Dermis blood vessel endothelial cell (primary cell): Measurements from ENCODE around the gene PPM1M. TPM values are rescaled to one million over a fixed set of nuclear protein-coding genes. Genes with fewer than 3 reads are reported as not detected.

Experiments used
- DNase-seq: peaks from one replicate; pipeline ENCODE4 v3.0.0; 2010
- total RNA-seq: library from RNA; depleted of rRNA; stranded (reverse); fragments of >200 nt; gene quantifications from 2 replicates; pipeline ENCODE4 v1.2.3, GENCODE V29; 2014

The PPM1M gene
- total RNA-seq, 1 donor from 2014 or later: 20.6 TPM

GRCh38 chr3:52298149-52299098, 52.9 kb downstream of the PPM1M start:
- no peak for DNase-seq

- DNase-seq: no peak
Observed at GRCh38 chr3:52299247-52299878, 53.8 kb downstream of the PPM1M start.

Other genes with a start within 250 kb of the PPM1M start
- gene RPL29, start 249.9 kb upstream of the PPM1M start, total RNA-seq: 784 and 1,399 TPM in 2 replicates
- gene DUSP7, start 189.2 kb upstream of the PPM1M start, total RNA-seq: 8.0 and 10.8 TPM in 2 replicates
- gene POC1A, start 91.3 kb upstream of the PPM1M start, total RNA-seq: 3.7 and 17.6 TPM in 2 replicates
- gene ALAS1, start 47.6 kb upstream of the PPM1M start, total RNA-seq: 41.0 and 51.7 TPM in 2 replicates
- under 0.01 TPM in 1 of 2 replicates, not detected in the other for gene TLR9, start 20.1 kb upstream of the PPM1M start, total RNA-seq
- 144 and 147 TPM in 2 replicates for gene TWF2, start 6.6 kb upstream of the PPM1M start, total RNA-seq
- gene WDR82, start 32.9 kb downstream of the PPM1M start, total RNA-seq: 81.3 and 111 TPM in 2 replicates
- 22.3 and 22.9 TPM in 2 replicates for gene GLYCTK, start 42.1 kb downstream of the PPM1M start, total RNA-seq
- 3.3 and 5.6 TPM in 2 replicates for gene DNAH1, start 70.6 kb downstream of the PPM1M start, total RNA-seq
- gene BAP1, start 164.2 kb downstream of the PPM1M start, total RNA-seq: 72.7 and 92.1 TPM in 2 replicates
- 2.9 and 4.4 TPM in 2 replicates for gene PHF7, start 164.9 kb downstream of the PPM1M start, total RNA-seq
- gene SEMA3G, start 199.3 kb downstream of the PPM1M start, total RNA-seq: 30.5 and 30.9 TPM in 2 replicates
- gene TNNC1, start 208.3 kb downstream of the PPM1M start, total RNA-seq: not detected in 2 replicates
- gene NISCH, start 209.8 kb downstream of the PPM1M start, total RNA-seq: 72.8 and 106 TPM in 2 replicates
- 462 and 464 TPM in 2 replicates for gene STAB1, start 249.6 kb downstream of the PPM1M start, total RNA-seq